ENCODE results near the gene GALC. TPM values are rescaled to one million over a fixed set of nuclear protein-coding genes. Genes with fewer than 3 reads are reported as not detected.

The GALC gene
- total and polyA plus RNA-seq, 10 donors = 3.8 to 61.7 (median 35.9) TPM

DNA sequence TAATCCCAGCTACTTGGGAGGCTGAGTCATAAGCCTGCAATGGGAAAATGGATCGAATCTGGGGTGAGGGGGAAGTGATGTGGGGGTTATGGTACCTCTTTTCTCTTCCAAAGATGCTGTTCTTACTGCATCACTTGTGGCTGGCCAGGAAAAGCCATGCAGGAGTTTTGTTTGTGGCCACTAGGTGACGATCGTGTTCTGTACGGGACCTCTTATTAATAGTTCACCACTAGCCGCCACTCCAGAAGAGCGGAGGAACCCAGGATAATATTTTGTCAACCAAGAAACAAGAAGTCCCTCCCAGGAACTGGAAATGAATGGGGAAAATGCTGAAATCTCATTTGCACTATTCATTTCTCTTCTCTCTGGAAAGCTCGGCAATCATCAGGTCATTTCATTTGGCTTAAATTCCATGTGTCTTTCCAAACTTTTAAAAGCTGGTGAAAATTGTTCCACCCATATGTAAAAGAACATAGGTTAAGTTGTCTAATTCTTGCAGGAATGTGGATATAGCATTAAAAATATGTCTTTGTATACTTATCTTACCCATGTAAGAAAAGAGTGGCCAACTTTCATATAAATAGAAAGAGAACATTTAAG lies 20.9 kb upstream of the GALC start:
- WGBS, 5 donors = 4 to 22% (median 16%) methylated on average over 7 of the region's 7 CpGs
- TF ChIP-seq, protein P1, sequence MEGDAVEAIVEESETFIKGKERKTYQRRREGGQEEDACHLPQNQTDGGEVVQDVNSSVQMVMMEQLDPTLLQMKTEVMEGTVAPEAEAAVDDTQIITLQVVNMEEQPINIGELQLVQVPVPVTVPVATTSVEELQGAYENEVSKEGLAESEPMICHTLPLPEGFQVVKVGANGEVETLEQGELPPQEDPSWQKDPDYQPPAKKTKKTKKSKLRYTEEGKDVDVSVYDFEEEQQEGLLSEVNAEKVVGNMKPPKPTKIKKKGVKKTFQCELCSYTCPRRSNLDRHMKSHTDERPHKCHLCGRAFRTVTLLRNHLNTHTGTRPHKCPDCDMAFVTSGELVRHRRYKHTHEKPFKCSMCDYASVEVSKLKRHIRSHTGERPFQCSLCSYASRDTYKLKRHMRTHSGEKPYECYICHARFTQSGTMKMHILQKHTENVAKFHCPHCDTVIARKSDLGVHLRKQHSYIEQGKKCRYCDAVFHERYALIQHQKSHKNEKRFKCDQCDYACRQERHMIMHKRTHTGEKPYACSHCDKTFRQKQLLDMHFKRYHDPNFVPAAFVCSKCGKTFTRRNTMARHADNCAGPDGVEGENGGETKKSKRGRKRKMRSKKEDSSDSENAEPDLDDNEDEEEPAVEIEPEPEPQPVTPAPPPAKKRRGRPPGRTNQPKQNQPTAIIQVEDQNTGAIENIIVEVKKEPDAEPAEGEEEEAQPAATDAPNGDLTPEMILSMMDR (IDR thresholded peaks at IDR 0.05 in 8 of 11, conservative IDR thresholded peaks at IDR 0.05 in 3 of 11) = peak; percentile 45 to 86 (median 78)
- TF ChIP-seq POLR2A (IDR thresholded peaks at IDR 0.05) = no peak
- TF ChIP-seq POLR2AphosphoS5 (IDR thresholded peaks at IDR 0.05) = no peak
- H3K27me3 ChIP-seq (replicated peaks in 1 of 7) = no peaks in the 10 kb centered on the region
- no peaks in the 10 kb centered on the region for H3K9me3 ChIP-seq
- intact Hi-C loops (cut with DNase I; ENCODE audit: low total_unique reads) = loop anchor here (10.0 kb wide), 1 partner anchor 69 kb away; no protein-coding TSS in a partner anchor
- no peak for DNase-seq
- peaks cover 0 to 86% (median 43%) of the 10 kb centered on the region in 6 donors for H3K4me1 ChIP-seq
- H3K36me3 ChIP-seq = peaks cover 0 to 48% (median 0%) of the 10 kb centered on the region in 6 donors
- H3K4me3 ChIP-seq = no peak overlapping the region
- H3K27ac ChIP-seq = peak overlapping the region in 2 of 8 donors; percentile 3 to 10

DNA sequence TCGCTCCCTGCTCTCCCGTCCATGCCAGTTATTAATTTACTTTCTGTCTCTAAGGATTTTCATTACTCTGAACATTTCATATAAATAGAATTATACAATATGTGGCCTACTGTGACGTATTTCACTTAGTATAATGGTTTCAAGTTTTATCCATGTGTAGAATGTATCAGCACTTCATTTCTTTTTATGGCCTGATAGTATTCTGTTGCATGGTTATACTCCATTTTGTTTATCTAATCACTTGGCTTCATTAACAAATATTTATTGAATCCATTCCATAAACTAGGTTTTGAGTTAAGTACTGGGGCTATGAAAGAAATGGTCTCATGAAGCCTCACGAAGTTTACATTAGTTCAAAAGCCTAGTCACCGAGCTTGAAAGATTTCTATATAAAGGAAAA lies 19.5 kb upstream of the GALC start:
- no peak for DNase-seq
- no peaks in the 10 kb centered on the region for H3K9me3 ChIP-seq
- H3K4me3 ChIP-seq = no peak overlapping the region
- peaks cover 9 to 93% (median 55%) of the 10 kb centered on the region in 6 donors for H3K4me1 ChIP-seq
- peaks cover 0 to 41% (median 0%) of the 10 kb centered on the region in 6 donors for H3K36me3 ChIP-seq
- intact Hi-C loops (cut with DNase I; ENCODE audit: low total_unique reads) = loop anchor here (10.0 kb wide), 1 partner anchor 68 kb away; no protein-coding TSS in a partner anchor
- TF ChIP-seq POLR2A (IDR thresholded peaks at IDR 0.05) (no peak), POLR2AphosphoS5 (IDR thresholded peaks at IDR 0.05) (no peak)
- TF ChIP-seq, protein P1 (IDR thresholded peaks at IDR 0.05 in 8 of 11, conservative IDR thresholded peaks at IDR 0.05 in 3 of 11) = no peak
- H3K27me3 ChIP-seq (replicated peaks in 1 of 7) = no peaks in the 10 kb centered on the region
- no peak overlapping the region for H3K27ac ChIP-seq
- WGBS, 5 donors = 81 to 88% (median 83%) methylated on average over 5 of the region's 5 CpGs

DNA sequence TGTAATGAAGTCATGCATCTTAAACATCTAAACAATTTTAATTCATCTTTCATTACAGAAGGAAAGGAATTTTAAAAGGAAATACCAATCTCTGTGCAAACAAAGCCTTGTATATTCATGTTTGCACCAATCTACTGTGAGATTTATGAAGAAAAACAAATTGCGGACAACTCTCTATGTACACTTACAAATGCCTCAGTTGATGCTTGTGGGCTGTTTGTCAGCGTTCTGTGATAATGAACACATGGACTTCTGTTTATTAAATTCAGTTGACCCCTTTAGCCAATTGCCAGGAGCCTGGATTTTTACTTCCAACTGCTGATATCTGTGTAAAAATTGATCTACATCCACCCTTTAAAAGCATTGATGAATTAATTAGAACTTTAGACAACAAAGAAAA lies 17.3 kb upstream of the GALC start:
- DNase-seq = no peak
- peak overlapping the region in 1 of 8 donors; percentile 7 for H3K27ac ChIP-seq
- WGBS, 5 donors = 72 to 86% (median 77%) methylated on average over 2 of the region's 2 CpGs
- peaks cover 9 to 100% (median 68%) of the 10 kb centered on the region in 6 donors for H3K4me1 ChIP-seq
- no peaks in the 10 kb centered on the region for H3K27me3 ChIP-seq (replicated peaks in 1 of 7)
- TF ChIP-seq, protein P1 (IDR thresholded peaks at IDR 0.05 in 8 of 11, conservative IDR thresholded peaks at IDR 0.05 in 3 of 11) = no peak
- TF ChIP-seq POLR2A (IDR thresholded peaks at IDR 0.05) (no peak), POLR2AphosphoS5 (IDR thresholded peaks at IDR 0.05) (no peak)
- no peak overlapping the region for H3K4me3 ChIP-seq
- H3K36me3 ChIP-seq = peaks cover 0 to 23% (median 0%) of the 10 kb centered on the region in 6 donors
- H3K9me3 ChIP-seq = no peaks in the 10 kb centered on the region
- intact Hi-C loops (cut with DNase I; ENCODE audit: low total_unique reads) = loop anchor here (10.0 kb wide), 1 partner anchor 66 kb away; no protein-coding TSS in a partner anchor

DNA sequence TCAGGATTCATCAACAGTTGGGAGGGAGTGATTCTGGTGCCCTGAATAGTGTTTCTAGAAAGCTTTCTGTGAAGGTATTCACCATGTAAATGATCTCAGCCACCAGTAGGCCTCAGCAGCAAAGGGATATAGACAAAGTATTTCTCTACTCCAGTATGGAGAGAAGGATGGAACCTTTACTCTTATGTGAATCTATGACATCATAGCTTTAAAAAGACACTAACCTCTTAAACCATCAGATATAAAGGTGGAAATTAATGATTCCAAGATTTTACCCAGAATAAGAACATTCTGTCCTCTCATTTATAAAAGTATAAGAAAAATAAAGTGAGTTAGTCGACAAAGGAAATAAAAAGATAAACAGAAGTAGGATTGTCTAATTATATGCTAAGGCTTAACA lies 16.5 kb upstream of the GALC start:
- intact Hi-C loops (cut with DNase I; ENCODE audit: low total_unique reads) = no loop called here
- H3K27me3 ChIP-seq (replicated peaks in 1 of 7) = no peaks in the 10 kb centered on the region
- H3K4me1 ChIP-seq = peaks cover 9 to 98% (median 70%) of the 10 kb centered on the region in 6 donors
- TF ChIP-seq POLR2AphosphoS5 (IDR thresholded peaks at IDR 0.05) (no peak), POLR2A (IDR thresholded peaks at IDR 0.05) (no peak)
- TF ChIP-seq, protein P1 (IDR thresholded peaks at IDR 0.05 in 8 of 11, conservative IDR thresholded peaks at IDR 0.05 in 3 of 11) = no peak
- H3K4me3 ChIP-seq = peak overlapping the region in 1 of 8 donors; percentile 70
- WGBS, 5 donors = 76 to 98% (median 88%) methylated on average over 1 of the region's 1 CpG
- H3K27ac ChIP-seq = peak overlapping the region in 3 of 8 donors; percentile 86 to 91 (median 90)
- DNase-seq = no peak
- H3K36me3 ChIP-seq = peaks cover 0 to 23% (median 0%) of the 10 kb centered on the region in 6 donors
- H3K9me3 ChIP-seq = no peaks in the 10 kb centered on the region
